BLaER1 treated with 17β-estradiol and CSF1 and Interleukin-3, amounts not matched to agents 10 nM and 100 nM (cell line): ENCODE data around the gene IFT22.

Source experiments
- H3K27ac ChIP-seq, 11 experiments: shearing (Covaris generic); formaldehyde crosslinking; 2 replicates each; pipeline ENCODE4 v1.8.1; 2022
- H3K27me3 ChIP-seq, 11 experiments: shearing (Covaris generic); formaldehyde crosslinking; 2 replicates each; pipeline ENCODE4 v1.8.1; 2022
- H3K36me3 ChIP-seq, 11 experiments: shearing (Covaris generic); formaldehyde crosslinking; 2 replicates each; pipeline ENCODE4 v1.8.1; 2022
- H3K4me1 ChIP-seq, 10 experiments: shearing (Covaris generic); formaldehyde crosslinking; 2 replicates each; pipeline ENCODE4 v1.8.1; 2022
- H3K4me2 ChIP-seq, 11 experiments: shearing (Covaris generic); formaldehyde crosslinking; 2 replicates each; pipeline ENCODE4 v1.8.1; 2022
- H3K4me3 ChIP-seq, 10 experiments: shearing (Covaris generic); formaldehyde crosslinking; 2 replicates each; pipeline ENCODE4 v1.8.1; 2022
- H3K9ac ChIP-seq, 11 experiments: shearing (Covaris generic); formaldehyde crosslinking; 2 replicates each; pipeline ENCODE4 v1.8.1; 2022
- H3K9me3 ChIP-seq, 11 experiments: shearing (Covaris generic); formaldehyde crosslinking; replicated peaks in 1 of 11; 2 replicates each; pipeline ENCODE4 v1.8.1; 2022
- H4K20me1 ChIP-seq, 11 experiments: shearing (Covaris generic); formaldehyde crosslinking; 2 replicates each; pipeline ENCODE4 v1.8.1; 2022
- Cebpa-rat ChIP-seq, 11 experiments: shearing (Covaris generic); IDR thresholded peaks; 2 replicates each; pipeline ENCODE4 v1.8.1; 2022

The IFT22 gene

GRCh38 chr7:101332026-101332425 is 10.4 kb upstream of the IFT22 start:
- Histone ChIP-seq H3K9ac (no peak overlapping the region), H3K9me3 (no peaks in the 10 kb centered on the region), H3K36me3 (no peaks in the 10 kb centered on the region), H3K4me2 (no peak overlapping the region), H4K20me1 (no peaks in the 10 kb centered on the region), H3K27ac (no peak overlapping the region), H3K4me1 (no peaks in the 10 kb centered on the region), H3K27me3 (no peaks in the 10 kb centered on the region), H3K4me3 (no peak overlapping the region)
- TF ChIP-seq Cebpa-rat (IDR thresholded peaks at IDR 0.05): no peak

- Histone ChIP-seq H3K4me3 (no peak overlapping the region), H3K36me3 (no peaks in the 10 kb centered on the region), H3K27ac (no peak overlapping the region), H4K20me1 (no peaks in the 10 kb centered on the region), H3K9ac (no peak overlapping the region), H3K9me3 (no peaks in the 10 kb centered on the region), H3K27me3 (no peaks in the 10 kb centered on the region), H3K4me2 (no peak overlapping the region), H3K4me1 (no peaks in the 10 kb centered on the region)
- TF ChIP-seq Cebpa-rat (IDR thresholded peaks at IDR 0.05): no peak
Measured at GRCh38 chr7:101330011-101330484, 8.4 kb upstream of the IFT22 start.

GRCh38 chr7:101328159-101328558 is 6.5 kb upstream of the IFT22 start:
- Histone ChIP-seq H3K9me3 (no peaks in the 10 kb centered on the region), H3K27ac (no peak overlapping the region), H3K9ac (no peak overlapping the region), H3K4me1 (no peaks in the 10 kb centered on the region), H3K4me2 (no peak overlapping the region), H3K36me3 (no peaks in the 10 kb centered on the region), H3K27me3 (no peaks in the 10 kb centered on the region), H3K4me3 (no peak overlapping the region), H4K20me1 (no peaks in the 10 kb centered on the region)
- no peak for TF ChIP-seq Cebpa-rat (IDR thresholded peaks at IDR 0.05)

GRCh38 chr7:101319401-101319800 is 2.2 kb downstream of the IFT22 start:
- H3K27ac ChIP-seq: no peak overlapping the region
- no peaks in the 10 kb centered on the region for H3K9me3 ChIP-seq
- no peaks in the 10 kb centered on the region for H4K20me1 ChIP-seq
- H3K4me2 ChIP-seq: no peak overlapping the region
- H3K4me1 ChIP-seq: peaks cover 13 to 21% (median 15%) of the 10 kb centered on the region in 10 experiments
- peaks cover 5 to 47% (median 35%) of the 10 kb centered on the region in 11 experiments; a peak in 19 of 22 replicates for H3K36me3 ChIP-seq
- H3K27me3 ChIP-seq: no peaks in the 10 kb centered on the region
- H3K9ac ChIP-seq: no peak overlapping the region
- H3K4me3 ChIP-seq: no peak overlapping the region
- TF ChIP-seq Cebpa-rat (IDR thresholded peaks at IDR 0.05): no peak

- Histone ChIP-seq H3K9me3 (peaks cover 17 to 22% (median 19%) of the 10 kb centered on the region in 11 experiments), H3K27ac (no peak overlapping the region), H3K4me2 (no peak overlapping the region), H4K20me1 (no peaks in the 10 kb centered on the region), H3K9ac (no peak overlapping the region), H3K4me1 (peaks cover 0 to 7% (median 0%) of the 10 kb centered on the region in 10 experiments; a peak in 3 of 20 replicates), H3K27me3 (no peaks in the 10 kb centered on the region), H3K36me3 (peaks cover 5 to 79% (median 56%) of the 10 kb centered on the region in 11 experiments; a peak in 20 of 22 replicates), H3K4me3 (no peak overlapping the region)
- no peak for TF ChIP-seq Cebpa-rat (IDR thresholded peaks at IDR 0.05)
Measured at GRCh38 chr7:101315336-101315735, 6.3 kb downstream of the IFT22 start.

GRCh38 chr7:101308245-101309085 is 13.1 kb downstream of the IFT22 start:
- peak overlapping the region; percentile 47 to 72 (median 64) for H3K4me3 ChIP-seq
- peaks cover 0 to 7% (median 0%) of the 10 kb centered on the region in 10 experiments; a peak in 3 of 20 replicates for H3K4me1 ChIP-seq
- peaks cover 35 to 77% (median 61%) of the 10 kb centered on the region in 11 experiments for H3K9me3 ChIP-seq
- peak overlapping the region; percentile 58 to 85 (median 80) for H3K4me2 ChIP-seq
- no peaks in the 10 kb centered on the region for H3K27me3 ChIP-seq
- no peaks in the 10 kb centered on the region for H4K20me1 ChIP-seq
- peak overlapping the region; percentile 51 to 80 (median 67); a peak in 20 of 22 replicates for H3K9ac ChIP-seq
- peaks cover 0 to 24% (median 17%) of the 10 kb centered on the region in 11 experiments; a peak in 16 of 22 replicates for H3K36me3 ChIP-seq
- TF ChIP-seq Cebpa-rat (IDR thresholded peaks at IDR 0.05): no peak
- H3K27ac ChIP-seq: peak overlapping the region in 8 of 11 experiments; percentile 27 to 66 (median 56); a peak in 13 of 22 replicates

- Histone ChIP-seq H4K20me1 (no peaks in the 10 kb centered on the region), H3K4me3 (no peak overlapping the region), H3K4me1 (peaks cover 0 to 7% (median 0%) of the 10 kb centered on the region in 10 experiments; a peak in 3 of 20 replicates), H3K36me3 (peaks cover 0 to 25% (median 11%) of the 10 kb centered on the region in 11 experiments; a peak in 16 of 22 replicates), H3K27me3 (peaks cover 0 to 2% (median 0%) of the 10 kb centered on the region in 11 experiments; a peak in 1 of 22 replicates), H3K27ac (no peak overlapping the region), H3K4me2 (no peak overlapping the region), H3K9me3 (peaks cover 48 to 86% (median 71%) of the 10 kb centered on the region in 11 experiments), H3K9ac (no peak overlapping the region)
- TF ChIP-seq Cebpa-rat (IDR thresholded peaks at IDR 0.05): no peak
Measured at GRCh38 chr7:101306307-101306706, 15.3 kb downstream of the IFT22 start.

- Histone ChIP-seq H3K4me2 (no peak overlapping the region), H3K27ac (no peak overlapping the region), H3K27me3 (peaks cover 0 to 31% (median 0%) of the 10 kb centered on the region in 11 experiments; a peak in 10 of 22 replicates), H3K36me3 (peaks cover 0 to 12% (median 0%) of the 10 kb centered on the region in 11 experiments; a peak in 2 of 22 replicates), H3K4me3 (no peak overlapping the region), H3K4me1 (peaks cover 13 to 24% (median 21%) of the 10 kb centered on the region in 10 experiments; a peak in 18 of 20 replicates), H4K20me1 (no peaks in the 10 kb centered on the region), H3K9ac (no peak overlapping the region), H3K9me3 (peaks cover 40 to 64% (median 52%) of the 10 kb centered on the region in 11 experiments)
- TF ChIP-seq Cebpa-rat (IDR thresholded peaks at IDR 0.05): no peak
Measured at GRCh38 chr7:101303102-101303701, 18.4 kb downstream of the IFT22 start.

GRCh38 chr7:101302641-101303101 is 18.9 kb downstream of the IFT22 start:
- H3K27ac ChIP-seq: no peak overlapping the region
- no peak overlapping the region for H3K4me2 ChIP-seq
- peaks cover 0 to 12% (median 0%) of the 10 kb centered on the region in 11 experiments; a peak in 2 of 22 replicates for H3K36me3 ChIP-seq
- H3K9ac ChIP-seq: no peak overlapping the region
- H4K20me1 ChIP-seq: no peaks in the 10 kb centered on the region
- H3K4me1 ChIP-seq: peaks cover 13 to 24% (median 21%) of the 10 kb centered on the region in 10 experiments; a peak in 18 of 20 replicates
- H3K9me3 ChIP-seq: peaks cover 40 to 59% (median 52%) of the 10 kb centered on the region in 11 experiments
- no peak overlapping the region; a peak in 1 of 20 replicates for H3K4me3 ChIP-seq
- H3K27me3 ChIP-seq: peaks cover 0 to 35% (median 0%) of the 10 kb centered on the region in 11 experiments; a peak in 10 of 22 replicates
- no peak for TF ChIP-seq Cebpa-rat (IDR thresholded peaks at IDR 0.05)
